Upper lobe of left lung (tissue), 4 donors: ENCODE measurements around the gene PARD3B.

Experiments used
- CTCF ChIP-seq, 6 experiments: fragments of 450-650 bp in 4 of 6; fragments of 200-600 bp in 2 of 6; sonication (generic) in 2 of 6; IDR thresholded peaks; one replicate each; pipeline ENCODE4 v1.5.1; 2016 to 2019; ENCODE audit warnings: antibody characterized with exemption in 6 of 6
- POLR2A ChIP-seq, 4 donors: fragments of 450-650 bp; IDR thresholded peaks; one replicate each; pipeline ENCODE4 v1.5.1; 2016 to 2017; ENCODE audit warnings: antibody characterized with exemption in 4 of 4, mild to moderate bottlenecking in 2 of 4
- POLR2AphosphoS5 ChIP-seq, 2 donors: sonication (generic); formaldehyde crosslinking; IDR thresholded peaks; one replicate each; pipeline ENCODE4 v1.5.1; 2017; ENCODE audit warnings: antibody characterized with exemption in 2 of 2

- TF ChIP-seq POLR2AphosphoS5 (IDR thresholded peaks at IDR 0.05) (no peak), CTCF (IDR thresholded peaks at IDR 0.05) (no peak), POLR2A (IDR thresholded peaks at IDR 0.05) (no peak)
These were observed 246.0 kb downstream of the PARD3B start for GRCh38 chr2:204791230-204791629.
